ENCODE data around the gene BTF3L4.
"Not testable (repeated sequence)": the region's sequence is repeated elsewhere in the genome, so short reads cannot be mapped to it uniquely, and the experiment has no call there.

The BTF3L4 gene

DNA sequence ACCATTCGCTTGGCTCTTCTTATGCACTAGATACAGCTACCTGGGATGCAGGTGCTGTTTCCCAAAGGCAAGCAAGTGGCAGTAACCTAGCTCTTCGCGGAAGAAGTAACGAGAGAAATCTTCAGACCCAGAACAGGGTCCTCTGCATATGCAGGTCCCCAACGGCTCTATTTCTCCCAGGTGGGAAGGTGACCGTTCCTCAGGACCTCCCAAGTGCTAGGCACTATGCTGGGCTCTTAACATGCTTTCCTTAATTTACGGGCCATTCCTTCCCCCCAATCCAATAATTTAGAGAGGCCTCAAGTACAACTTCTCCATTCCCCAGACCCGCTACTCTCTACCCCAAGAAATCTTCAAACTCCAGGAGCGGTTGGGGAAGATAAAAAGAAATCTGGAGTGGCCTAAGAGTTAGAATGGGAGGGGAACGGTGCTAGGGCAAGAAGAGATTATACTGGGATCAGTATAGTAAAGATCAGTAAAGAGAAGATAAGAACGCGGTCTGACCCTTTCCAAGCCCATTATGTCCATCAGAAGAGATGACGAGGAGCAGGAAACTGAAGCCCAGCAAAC, 1.5 kb upstream of the BTF3L4 start:
- peak overlapping the region; percentile 13 to 97 (median 90) for H3K27ac ChIP-seq
- peak overlapping the region; percentile 68 to 98 (median 78) for H3K4me3 ChIP-seq

DNA sequence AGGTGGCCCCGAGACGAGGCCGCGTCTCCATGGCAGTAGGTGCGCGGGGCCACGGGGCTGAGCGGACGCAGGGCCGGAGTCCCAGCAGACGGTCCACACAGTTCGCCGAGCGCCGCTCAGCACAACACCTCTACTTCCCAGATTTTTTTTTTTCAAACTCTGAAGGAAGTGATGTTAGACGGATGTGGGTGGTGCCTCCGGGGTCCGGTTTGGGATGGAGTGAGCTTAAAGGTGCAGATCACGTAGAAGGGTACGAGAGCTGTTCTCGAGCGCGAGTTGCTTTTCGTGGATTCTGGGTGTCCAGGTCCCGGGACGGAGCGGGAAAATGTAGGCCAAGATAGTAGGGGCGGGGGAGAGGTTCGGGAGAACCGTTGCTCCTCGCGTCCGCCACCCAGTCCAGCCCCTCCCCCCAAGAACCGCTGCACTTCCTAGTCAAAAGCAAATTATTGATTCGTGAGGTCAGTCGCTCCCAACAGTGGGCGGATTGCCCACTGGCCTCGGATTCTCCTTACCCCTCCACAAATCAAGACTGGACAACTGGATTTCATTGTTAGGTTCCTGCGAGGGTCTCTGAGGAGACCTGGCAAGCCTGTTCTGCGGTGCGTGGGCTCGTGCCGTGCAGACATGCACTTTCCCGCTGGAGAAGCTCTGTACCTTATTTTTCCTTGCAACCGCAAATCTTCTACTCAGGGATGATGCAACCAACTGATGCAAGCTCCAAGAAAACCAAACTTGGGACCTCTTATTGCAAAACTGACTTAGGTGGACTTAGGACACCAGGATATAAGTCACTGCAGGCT, 829 bp upstream of the BTF3L4 start, which contains the start of gene TXNDC12:
Gene TXNDC12, minus strand, starts transcription at position 126 of the 800 bp plus-strand sequence. Its CDS starts 95 bp downstream, at position 31.
- Histone ChIP-seq H3K27ac (peak within 1 kb of the TSS; percentile 13 to 97 (median 91)), H3K4me3 (peak within 1 kb of the TSS; percentile 68 to 98 (median 78))

- Histone ChIP-seq H3K4me3 (peak overlapping the region; percentile 68 to 98 (median 78)), H3K27ac (peak overlapping the region in 20 of 21 experiments; percentile 68 to 97 (median 92))
Observed at GRCh38 chr1:52055866-52056162, 281 bp upstream of the BTF3L4 start.

DNA sequence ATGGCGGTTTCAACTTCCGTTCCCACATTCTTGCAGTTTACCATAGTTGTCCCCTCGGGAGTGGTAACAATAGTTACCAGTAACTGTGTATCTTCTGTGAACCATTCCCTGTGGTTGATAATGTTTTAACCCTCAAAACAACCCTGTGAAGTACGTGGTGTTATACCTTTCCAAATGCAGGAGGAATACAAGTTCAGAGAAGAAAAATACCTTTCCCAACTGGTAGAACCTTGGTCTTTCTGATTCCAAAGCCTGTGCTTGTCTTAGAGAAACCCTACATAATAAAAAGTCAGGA, 789 bp downstream of the BTF3L4 start:
- Histone ChIP-seq H3K4me3 (peak overlapping the region; percentile 68 to 98 (median 78)), H3K27ac (peak overlapping the region in 20 of 21 experiments; percentile 78 to 98 (median 95))

DNA sequence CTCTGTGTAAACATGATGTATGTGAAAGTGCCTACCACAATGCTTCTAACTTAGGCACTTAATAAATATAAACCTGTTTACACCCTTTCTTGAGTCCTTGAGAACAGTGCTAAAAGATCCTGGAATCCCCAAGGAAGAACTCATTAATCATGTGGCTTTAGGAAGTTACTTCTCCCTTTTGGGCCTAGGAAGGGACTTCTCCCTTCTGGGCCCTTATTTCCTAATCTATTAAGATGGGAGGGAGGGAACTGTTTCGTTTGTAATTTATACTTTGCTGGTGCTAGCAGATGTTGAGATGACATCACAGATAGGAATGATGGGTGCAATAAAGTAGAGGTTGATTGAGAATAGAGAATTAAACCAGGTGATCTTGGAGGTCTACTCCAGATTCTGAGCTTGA, 1.2 kb downstream of the BTF3L4 start:
- Histone ChIP-seq H3K4me3 (peak overlapping the region in 6 of 7 experiments; percentile 68 to 98 (median 84)), H3K27ac (peak overlapping the region in 15 of 21 experiments; percentile 85 to 98 (median 95))

DNA sequence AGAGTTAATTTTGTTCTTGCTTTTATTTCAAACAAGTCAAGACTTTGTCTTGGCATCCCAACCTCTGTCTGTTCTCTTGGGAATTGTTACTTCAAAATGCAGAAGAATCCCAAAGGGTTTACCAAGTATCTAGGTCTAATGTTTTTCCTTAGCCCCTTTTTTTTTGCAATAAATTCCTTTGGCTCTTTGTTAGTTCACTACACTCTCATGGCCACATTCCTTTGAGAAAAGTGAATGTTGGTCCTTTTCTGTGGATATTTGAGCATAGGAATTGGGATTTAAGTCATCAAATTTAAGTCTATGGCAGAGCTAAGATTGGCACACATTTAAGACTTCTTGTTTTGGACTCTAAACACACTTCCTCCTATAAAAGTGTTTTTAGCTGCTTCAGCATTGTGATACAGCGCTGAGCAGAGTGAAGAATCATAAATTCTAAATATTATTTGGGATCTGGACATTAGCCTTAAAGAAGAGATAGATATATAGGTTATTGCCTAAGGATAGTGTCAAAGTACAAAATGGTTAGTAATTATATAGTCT, 1.9 kb downstream of the BTF3L4 start:
- H3K4me3 ChIP-seq, result no peak overlapping the region

DNA sequence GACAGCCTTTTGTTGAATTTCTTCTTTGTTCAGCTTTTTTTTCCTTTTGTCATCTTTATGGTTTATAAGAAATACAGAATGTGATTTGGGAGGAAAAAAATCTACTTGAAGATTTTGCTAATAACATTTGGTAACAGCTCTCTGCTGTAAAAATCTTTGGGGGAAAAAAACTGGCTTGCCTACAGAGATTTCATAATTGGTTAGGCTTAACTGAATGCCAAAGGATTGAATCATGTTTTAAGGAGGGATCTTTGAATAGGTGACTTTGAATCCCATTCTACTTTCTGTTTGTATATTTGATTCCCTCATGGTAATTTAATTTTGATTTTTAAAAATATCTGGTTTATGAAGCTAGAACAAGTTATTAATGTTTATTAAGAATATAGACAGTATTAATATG, 3.2 kb downstream of the BTF3L4 start:
- Histone ChIP-seq H3K4me3 (no peak overlapping the region), H3K27ac (no peak overlapping the region)

More for the DNA sequence above, 1.9 kb downstream of the BTF3L4 start:
- peak overlapping the region in 3 of 21 experiments; percentile 12 to 92 (median 17) for H3K27ac ChIP-seq

DNA sequence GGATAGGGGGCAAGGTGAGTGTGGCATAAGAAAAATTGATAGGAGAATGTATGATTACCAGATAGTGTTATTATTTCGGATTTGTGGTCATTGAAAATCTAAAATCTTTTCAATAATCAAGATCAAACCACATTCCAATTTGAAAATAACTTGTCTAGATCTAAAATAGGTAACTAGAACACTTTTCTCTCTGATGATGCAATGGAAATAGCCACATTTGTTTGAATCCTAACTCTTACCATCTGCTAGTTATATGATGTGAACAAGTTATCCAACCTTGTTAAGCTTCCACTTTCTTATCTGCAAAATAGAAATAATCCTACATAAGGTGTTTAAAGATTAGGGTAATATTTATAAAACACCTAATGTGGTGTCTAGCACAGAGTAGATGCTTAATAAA, 3.8 kb downstream of the BTF3L4 start:
- Histone ChIP-seq H3K4me3 (no peak overlapping the region), H3K27ac (no peak overlapping the region)

GRCh38 chr1:52060822-52061221, 4.7 kb downstream of the BTF3L4 start:
- Histone ChIP-seq H3K4me3 (no peak overlapping the region), H3K27ac (no peak overlapping the region)

DNA sequence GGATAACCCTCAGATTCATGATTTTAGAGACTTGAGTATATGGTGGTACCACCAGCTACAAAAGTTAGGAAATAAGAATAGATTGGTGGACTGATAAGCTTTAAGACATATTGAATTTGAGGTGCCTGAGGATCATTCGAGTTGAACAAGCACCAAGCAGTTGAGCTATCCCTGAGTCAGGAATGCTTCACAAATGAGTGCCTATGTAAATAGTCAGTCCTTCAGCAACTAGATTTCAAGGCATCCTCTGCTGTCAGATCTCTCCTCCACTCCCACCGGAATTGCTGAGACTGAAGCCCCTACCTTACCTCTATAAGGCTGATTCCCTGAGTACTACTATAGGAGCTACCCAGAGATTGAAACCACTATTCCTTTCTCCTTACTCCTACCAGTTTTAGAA, 7.1 kb downstream of the BTF3L4 start:
- Histone ChIP-seq H3K27ac (no peak overlapping the region), H3K4me3 (no peak overlapping the region)

DNA sequence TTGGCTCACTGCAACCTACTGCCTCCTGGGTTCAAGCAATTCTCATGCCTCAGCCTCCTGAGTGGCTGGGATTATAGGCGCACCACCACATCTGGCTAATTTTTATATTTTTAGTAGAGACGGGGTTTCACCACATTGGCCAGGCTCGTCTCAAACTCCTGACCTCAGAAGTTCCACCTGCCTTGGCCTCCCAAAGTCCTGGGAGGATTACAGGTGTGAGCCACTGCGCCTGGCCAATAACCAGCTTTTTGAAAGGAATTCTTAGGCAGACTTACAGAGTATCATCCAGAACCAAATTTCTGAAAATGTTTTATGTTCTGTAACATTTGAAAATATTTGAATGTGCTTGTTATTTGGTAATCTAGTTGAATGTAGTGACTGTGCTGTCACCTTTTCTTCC, 14.6 kb downstream of the BTF3L4 start:
- no peak overlapping the region for H3K4me3 ChIP-seq
- H3K27ac ChIP-seq, result no peak overlapping the region

- H3K4me3 ChIP-seq, result no peak overlapping the region
- no peak overlapping the region for H3K27ac ChIP-seq
Observed at GRCh38 chr1:52072291-52072690, 16.2 kb downstream of the BTF3L4 start.

- H3K4me3 ChIP-seq, H3K27ac ChIP-seq: not testable (repeated sequence)
Observed at GRCh38 chr1:52077277-52077676, 21.2 kb downstream of the BTF3L4 start.

DNA sequence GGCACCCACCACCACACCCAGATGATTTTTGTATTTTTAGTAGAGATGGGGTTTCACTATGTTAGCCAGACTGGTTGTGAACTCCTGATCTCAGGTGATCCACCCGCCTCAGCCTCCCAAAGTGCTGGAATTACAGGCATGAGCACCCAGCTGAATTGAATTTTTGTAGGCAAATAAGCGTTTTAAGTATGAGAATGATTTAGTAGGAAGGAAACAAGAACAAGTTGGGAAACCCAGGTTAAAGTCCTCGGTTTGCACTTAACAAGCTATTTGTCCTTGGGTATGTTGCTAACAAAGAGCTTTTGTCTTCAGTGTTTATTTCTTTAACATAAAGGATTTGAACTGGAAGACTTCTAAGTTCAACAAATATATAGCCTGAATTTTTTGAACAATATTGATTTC, 23.9 kb downstream of the BTF3L4 start:
- H3K27ac ChIP-seq, result no peak overlapping the region

GRCh38 chr1:52087892-52088291, 31.8 kb downstream of the BTF3L4 start:
- H3K27ac ChIP-seq, H3K4me3 ChIP-seq: not testable (repeated sequence)

More for the DNA sequence above, 23.9 kb downstream of the BTF3L4 start:
- no peak overlapping the region for H3K4me3 ChIP-seq

DNA sequence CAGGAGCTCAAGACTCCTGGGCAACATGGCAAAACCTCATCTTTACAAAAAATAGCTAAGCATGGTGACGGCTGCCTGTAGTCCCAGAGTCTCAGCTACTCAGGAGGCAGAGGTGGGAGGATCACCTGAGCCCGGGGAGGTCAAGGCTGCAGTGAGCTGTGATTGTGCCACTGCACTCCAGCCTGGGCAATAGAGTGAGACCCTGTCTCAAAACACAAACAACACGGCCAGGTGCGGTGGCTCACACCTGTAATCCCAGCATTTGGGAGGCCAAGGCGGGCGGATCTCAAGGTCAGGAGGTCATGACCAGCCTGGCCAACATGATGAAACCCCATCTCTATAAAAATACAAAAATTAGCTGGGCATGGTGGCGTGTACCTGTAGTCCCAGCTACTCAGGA, 38.2 kb downstream of the BTF3L4 start:
- H3K4me3 ChIP-seq, H3K27ac ChIP-seq: not testable (repeated sequence)

DNA sequence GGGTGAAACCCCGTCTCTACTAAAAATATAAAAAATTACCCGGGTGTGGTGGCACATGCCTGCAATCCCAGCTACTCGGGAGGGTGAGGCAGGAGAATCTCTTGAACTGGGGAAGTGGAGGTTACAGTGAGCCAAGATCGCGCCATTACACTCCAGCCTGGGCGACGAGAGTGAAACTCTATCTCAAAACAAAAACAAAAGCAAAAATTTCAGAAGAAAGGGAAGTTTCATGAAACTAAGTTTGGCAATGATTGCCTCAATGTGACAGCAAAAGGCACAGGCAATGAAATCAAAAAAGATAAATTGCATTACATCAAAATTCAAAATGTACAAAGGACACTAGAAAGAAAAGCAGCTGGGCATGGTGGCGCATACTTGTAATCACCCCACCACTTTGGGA, 40.1 kb downstream of the BTF3L4 start:
- Histone ChIP-seq H3K27ac (no peak overlapping the region), H3K4me3 (no peak overlapping the region)

DNA sequence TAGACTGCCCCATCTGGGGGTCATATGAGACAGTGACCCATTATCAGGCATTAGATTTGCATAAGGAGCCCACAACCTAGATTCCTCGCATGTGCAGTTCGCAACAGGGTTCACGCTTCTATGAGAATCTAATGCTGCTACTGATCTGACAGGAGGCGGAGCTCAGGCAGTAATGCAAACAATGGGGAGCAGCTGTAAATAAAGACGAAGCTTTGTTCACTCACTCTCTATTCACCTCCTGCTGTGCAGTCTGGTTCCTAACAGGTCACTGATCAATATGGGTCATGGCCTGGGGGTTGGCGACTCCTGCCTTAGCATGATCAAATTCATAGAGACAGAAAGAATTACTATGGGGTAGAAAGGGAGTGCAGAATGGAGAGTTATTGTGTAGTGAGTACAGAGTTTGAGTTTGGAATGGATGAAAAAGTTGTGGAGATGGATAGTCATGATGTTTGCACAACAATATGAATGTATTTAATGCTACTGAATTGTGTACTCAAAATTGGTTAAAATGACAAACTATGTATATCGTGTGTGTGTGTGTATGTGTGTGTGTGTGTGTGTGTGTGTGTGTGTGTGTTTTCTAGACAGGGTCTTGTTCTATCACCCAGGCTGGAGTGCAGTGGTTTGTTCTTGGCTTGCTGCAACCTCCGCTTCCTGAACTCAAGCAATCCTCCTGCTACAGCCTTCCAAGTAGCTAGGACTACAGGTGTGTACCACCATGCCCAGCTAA, 42.2 kb downstream of the BTF3L4 start:
- H3K4me3 ChIP-seq, result no peak overlapping the region
- H3K27ac ChIP-seq, result no peak overlapping the region

DNA sequence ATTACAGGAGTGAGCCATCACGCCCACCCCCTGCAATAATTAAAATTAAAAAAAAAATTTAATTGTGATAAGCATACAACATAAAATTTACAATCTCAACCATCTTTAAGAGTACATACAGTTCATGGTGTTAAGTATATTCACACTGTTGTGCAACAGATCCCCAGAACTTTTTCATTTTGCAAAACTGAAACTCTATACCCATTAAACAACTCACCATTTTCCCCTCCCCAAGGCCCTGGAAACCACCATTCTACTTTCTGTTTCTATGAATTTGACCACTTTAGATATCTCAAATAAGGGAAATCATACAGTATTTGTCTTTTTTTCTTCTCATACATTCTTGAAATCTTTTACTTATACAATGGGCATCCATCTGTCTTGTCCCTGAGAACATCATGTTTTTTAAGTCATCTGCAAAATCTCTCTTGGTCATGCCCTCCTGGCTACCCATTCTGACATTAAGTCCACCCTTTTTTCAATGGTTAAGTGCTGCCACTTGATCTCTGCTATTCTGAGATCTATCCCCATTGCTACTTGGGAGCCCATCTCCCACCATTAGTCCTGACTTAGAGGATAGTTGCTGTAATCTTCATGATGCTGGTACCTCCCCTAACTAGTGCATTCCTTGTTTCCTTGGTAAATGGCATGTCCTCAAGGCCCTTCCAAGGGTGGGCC, 46.4 kb downstream of the BTF3L4 start:
- H3K27ac ChIP-seq, result no peak overlapping the region
- H3K4me3 ChIP-seq, result no peak overlapping the region

- Histone ChIP-seq H3K27ac (no peak overlapping the region), H3K4me3 (no peak overlapping the region)
Observed at GRCh38 chr1:52111492-52111891, 55.4 kb downstream of the BTF3L4 start.
